ENCODE measurements around the gene ANXA9. TPM values are rescaled to one million over a fixed set of nuclear protein-coding genes. Genes with fewer than 3 reads are reported as not detected.

Gene ANXA9, protein sequence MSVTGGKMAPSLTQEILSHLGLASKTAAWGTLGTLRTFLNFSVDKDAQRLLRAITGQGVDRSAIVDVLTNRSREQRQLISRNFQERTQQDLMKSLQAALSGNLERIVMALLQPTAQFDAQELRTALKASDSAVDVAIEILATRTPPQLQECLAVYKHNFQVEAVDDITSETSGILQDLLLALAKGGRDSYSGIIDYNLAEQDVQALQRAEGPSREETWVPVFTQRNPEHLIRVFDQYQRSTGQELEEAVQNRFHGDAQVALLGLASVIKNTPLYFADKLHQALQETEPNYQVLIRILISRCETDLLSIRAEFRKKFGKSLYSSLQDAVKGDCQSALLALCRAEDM
- polyA plus RNA-seq, result 1 to 10 TPM in 1 of 4 donors, under 1 TPM in 2, not detected in 1; 0.43 to 5.8 (median 0.89) TPM
- long read RNA-seq, donor 1, result 0 reads
- long read RNA-seq, donor 2, partial matches to known transcripts, result 8 of 8 reads
- long read RNA-seq, donor 2, other reads (novel, unspliced or antisense), result 0 of 8 reads
- long read RNA-seq, donor 3, result 0 reads
- long read RNA-seq, donor 4, result 0 reads
- long read RNA-seq, donor 5, partial matches to known transcripts, result 14 of 14 reads
- long read RNA-seq, donor 5, other reads (novel, unspliced or antisense), result 0 of 14 reads
- long read RNA-seq, donor 6, result 0 reads
- long read RNA-seq, donor 7, result 0 reads
- long read RNA-seq, donor 8, result 0 reads
- long read RNA-seq, donor 9, partial matches to known transcripts, result 0 of 1 reads
- long read RNA-seq, donor 9, other reads (novel, unspliced or antisense), result 0 of 1 reads
- long read RNA-seq, donor 10, partial matches to known transcripts, result 0 of 1 reads
- long read RNA-seq, donor 10, other reads (novel, unspliced or antisense), result 0 of 1 reads

DNA sequence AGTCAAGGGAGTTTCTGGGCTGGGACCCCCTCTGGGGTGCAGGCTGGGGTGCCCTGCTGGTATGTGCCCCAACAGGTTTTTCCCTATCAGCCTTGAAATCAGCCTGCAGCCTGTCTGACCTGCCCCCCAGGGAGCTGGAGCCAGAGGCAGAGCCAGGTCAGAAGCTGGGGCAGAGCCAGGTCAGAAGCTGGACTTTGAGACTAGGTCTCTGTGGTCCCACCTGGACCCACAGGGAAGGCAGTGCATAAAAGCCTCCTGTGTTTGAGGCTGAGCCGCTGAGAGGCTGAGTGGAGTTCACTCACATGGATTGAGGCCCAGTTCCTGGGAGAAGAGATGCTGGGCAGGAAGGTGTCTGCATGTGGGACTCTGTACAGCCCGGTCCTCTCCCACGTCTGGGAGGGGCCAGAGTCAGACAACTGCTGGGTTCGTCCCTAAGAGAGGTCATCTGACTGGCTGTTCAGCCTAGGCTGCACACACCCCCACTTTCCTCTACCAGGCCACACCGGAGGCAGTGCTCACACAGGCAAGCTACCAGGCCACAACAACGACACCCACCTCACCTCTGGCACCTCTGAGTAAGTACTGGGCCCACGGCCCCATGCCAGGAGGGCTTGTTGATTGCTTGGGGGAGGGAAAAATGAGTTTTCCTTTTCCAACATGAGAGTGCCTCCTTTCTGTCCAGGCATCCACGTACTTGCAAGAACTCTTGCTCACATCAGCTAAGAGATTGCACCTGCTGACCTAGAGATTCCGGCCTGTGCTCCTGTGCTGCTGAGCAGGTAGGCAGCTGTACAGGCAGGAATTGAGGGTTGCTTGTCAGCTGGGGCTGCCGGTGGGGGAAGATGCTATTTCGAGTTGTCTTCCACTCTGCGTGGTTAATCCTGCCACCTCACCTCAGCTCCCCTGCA, at the start of gene ANXA9:
ANXA9 (plus strand) TSS at position 488 of the 908 bp plus-strand sequence. CDS start 814 bp downstream, outside the sequence.
- Histone ChIP-seq H3K4me1 (ENCODE audit: control insufficient read depth in 3 of 3, insufficient read depth in 2 of 3, low read depth in 1 of 3, low read length in 2 of 3) (peaks cover 0 to 45% (median 3%) of the 10 kb centered on the region in 3 donors), H3K27ac (ENCODE audit: low read depth in 1 of 3, low read length in 2 of 3) (peak within 1 kb of the TSS in 2 of 3 donors; percentile 4 to 67), H3K27me3 (ENCODE audit: control insufficient read depth in 3 of 3, insufficient read depth in 3 of 3, low read length in 3 of 3) (no peaks in the 10 kb centered on the region), H3K9me3 (ENCODE audit: control insufficient read depth in 2 of 2, insufficient read depth in 1 of 2, low read depth in 1 of 2, low read length in 1 of 2) (no peaks in the 10 kb centered on the region), H3K4me3 (ENCODE audit: low read depth in 1 of 3, low read length in 3 of 3) (no peak within 1 kb of the TSS), H3K36me3 (ENCODE audit: control insufficient read depth in 3 of 3, insufficient read depth in 2 of 3, low read depth in 1 of 3, low read length in 3 of 3) (peaks cover 0 to 9% (median 0%) of the 10 kb centered on the region in 3 donors)
- FAIRE-seq, result no peak
- DNase-seq, result peak; percentile 74 to 82
- 29 to 58% (median 39%) methylated on average over 12 of the region's 12 CpGs for WGBS, 3 donors

DNA sequence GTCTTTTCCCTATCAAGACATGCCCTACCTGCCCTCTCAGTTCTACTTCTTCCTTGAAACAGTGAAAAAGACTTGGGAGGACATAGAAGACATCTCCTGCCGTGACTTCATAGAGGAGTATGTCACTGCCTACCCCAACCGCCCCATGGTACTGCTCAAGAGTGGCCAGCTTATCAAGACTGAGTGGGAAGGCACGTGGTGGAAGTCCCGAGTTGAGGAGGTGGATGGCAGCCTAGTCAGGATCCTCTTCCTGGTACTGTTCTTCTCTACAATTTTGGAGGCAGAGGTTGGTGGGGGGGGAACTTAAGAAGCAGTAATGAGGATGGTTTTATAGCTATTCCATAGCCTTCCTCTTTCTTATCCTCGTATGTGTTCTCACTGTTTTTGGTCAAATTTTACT, 37.2 kb upstream of the ANXA9 start:
- WGBS, 3 donors, result 84 to 90% (median 89%) methylated on average over 5 of the region's 5 CpGs
- DNase-seq, result no peak
- no peaks in the 10 kb centered on the region for H3K9me3 ChIP-seq (ENCODE audit: control insufficient read depth in 2 of 2, insufficient read depth in 1 of 2, low read depth in 1 of 2, low read length in 1 of 2)
- no peaks in the 10 kb centered on the region for H3K4me1 ChIP-seq (ENCODE audit: control insufficient read depth in 3 of 3, insufficient read depth in 2 of 3, low read depth in 1 of 3, low read length in 2 of 3)
- no peaks in the 10 kb centered on the region for H3K27me3 ChIP-seq (ENCODE audit: control insufficient read depth in 3 of 3, insufficient read depth in 3 of 3, low read length in 3 of 3)
- no peak overlapping the region for H3K4me3 ChIP-seq (ENCODE audit: low read depth in 1 of 3, low read length in 3 of 3)
- FAIRE-seq, result no peak
- H3K27ac ChIP-seq (ENCODE audit: low read depth in 1 of 3, low read length in 2 of 3), result no peak overlapping the region
- peaks cover 28 to 65% (median 34%) of the 10 kb centered on the region in 3 donors for H3K36me3 ChIP-seq (ENCODE audit: control insufficient read depth in 3 of 3, insufficient read depth in 2 of 3, low read depth in 1 of 3, low read length in 3 of 3)

DNA sequence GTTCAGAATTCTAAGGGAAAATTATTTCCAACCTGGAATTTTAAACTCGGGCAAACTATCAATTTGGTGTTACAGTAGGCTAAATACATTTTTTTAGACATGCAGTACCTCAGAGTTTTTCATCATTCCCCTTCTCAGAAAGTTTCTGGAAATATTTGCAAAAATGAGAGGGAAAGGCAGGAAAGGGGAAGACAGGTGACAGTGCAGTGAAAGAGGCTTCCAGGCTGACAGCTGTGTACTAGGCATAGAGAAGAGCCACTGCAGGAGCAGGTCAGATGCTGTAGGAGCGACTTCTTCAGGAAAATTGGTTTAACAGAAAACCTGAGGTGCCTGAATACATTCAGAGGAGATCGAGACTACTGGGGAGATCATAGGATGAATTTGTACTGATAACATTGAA, 27.4 kb upstream of the ANXA9 start:
- DNase-seq, result no peak
- FAIRE-seq, result no peak
- 90 to 97% (median 91%) methylated on average over 3 of the region's 3 CpGs for WGBS, 3 donors
- Histone ChIP-seq H3K27ac (ENCODE audit: low read depth in 1 of 3, low read length in 2 of 3) (no peak overlapping the region), H3K9me3 (ENCODE audit: control insufficient read depth in 2 of 2, insufficient read depth in 1 of 2, low read depth in 1 of 2, low read length in 1 of 2) (no peaks in the 10 kb centered on the region), H3K4me1 (ENCODE audit: control insufficient read depth in 3 of 3, insufficient read depth in 2 of 3, low read depth in 1 of 3, low read length in 2 of 3) (no peaks in the 10 kb centered on the region), H3K36me3 (ENCODE audit: control insufficient read depth in 3 of 3, insufficient read depth in 2 of 3, low read depth in 1 of 3, low read length in 3 of 3) (peaks cover 22 to 69% (median 26%) of the 10 kb centered on the region in 3 donors), H3K4me3 (ENCODE audit: low read depth in 1 of 3, low read length in 3 of 3) (no peak overlapping the region), H3K27me3 (ENCODE audit: control insufficient read depth in 3 of 3, insufficient read depth in 3 of 3, low read length in 3 of 3) (no peaks in the 10 kb centered on the region)

DNA sequence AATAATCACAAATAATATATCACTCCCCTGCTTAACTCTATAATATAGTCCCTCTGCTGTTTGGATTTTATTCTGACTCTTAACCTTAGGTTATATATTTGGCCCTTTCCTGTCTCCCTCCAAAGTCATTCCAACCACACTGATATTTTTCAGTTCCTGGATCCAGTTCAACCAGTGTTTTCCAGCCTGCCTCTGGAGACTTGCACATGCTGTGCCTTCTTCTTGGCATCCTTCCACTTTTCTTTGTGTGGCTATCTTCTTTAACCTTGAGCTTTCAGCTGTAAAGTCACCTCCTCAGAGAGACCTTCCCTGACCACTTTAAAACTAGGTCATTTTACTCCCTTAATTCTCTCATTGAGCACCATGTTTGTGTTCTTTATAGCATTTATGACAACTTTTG, 26.8 kb upstream of the ANXA9 start:
- Histone ChIP-seq H3K27ac (ENCODE audit: low read depth in 1 of 3, low read length in 2 of 3) (no peak overlapping the region), H3K36me3 (ENCODE audit: control insufficient read depth in 3 of 3, insufficient read depth in 2 of 3, low read depth in 1 of 3, low read length in 3 of 3) (peaks cover 21 to 70% (median 23%) of the 10 kb centered on the region in 3 donors), H3K27me3 (ENCODE audit: control insufficient read depth in 3 of 3, insufficient read depth in 3 of 3, low read length in 3 of 3) (no peaks in the 10 kb centered on the region), H3K4me3 (ENCODE audit: low read depth in 1 of 3, low read length in 3 of 3) (no peak overlapping the region), H3K9me3 (ENCODE audit: control insufficient read depth in 2 of 2, insufficient read depth in 1 of 2, low read depth in 1 of 2, low read length in 1 of 2) (no peaks in the 10 kb centered on the region), H3K4me1 (ENCODE audit: control insufficient read depth in 3 of 3, insufficient read depth in 2 of 3, low read depth in 1 of 3, low read length in 2 of 3) (no peaks in the 10 kb centered on the region)
- FAIRE-seq, result no peak
- DNase-seq, result no peak

DNA sequence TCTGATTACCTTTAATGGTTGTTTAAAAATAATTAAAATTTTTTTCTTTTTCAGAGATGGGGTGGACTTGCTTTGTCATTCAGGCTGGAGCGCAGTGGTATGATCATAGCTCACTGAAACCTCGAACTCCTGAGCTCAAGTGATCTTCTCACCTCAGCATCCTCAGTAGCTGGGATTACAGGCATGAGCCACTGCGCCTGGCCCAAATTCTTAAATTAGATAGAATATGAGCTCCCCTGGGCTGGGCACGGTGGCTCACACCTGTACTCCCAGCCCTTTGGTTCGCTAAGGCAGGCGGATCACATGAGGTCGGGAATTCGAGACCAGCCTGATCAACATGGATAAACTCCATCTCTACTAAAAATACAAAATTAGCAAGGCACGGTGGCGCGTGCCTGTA, 24.4 kb upstream of the ANXA9 start:
- Histone ChIP-seq H3K4me3 (ENCODE audit: low read depth in 1 of 3, low read length in 3 of 3) (no peak overlapping the region), H3K9me3 (ENCODE audit: control insufficient read depth in 2 of 2, insufficient read depth in 1 of 2, low read depth in 1 of 2, low read length in 1 of 2) (no peaks in the 10 kb centered on the region), H3K36me3 (ENCODE audit: control insufficient read depth in 3 of 3, insufficient read depth in 2 of 3, low read depth in 1 of 3, low read length in 3 of 3) (peaks cover 12 to 71% (median 27%) of the 10 kb centered on the region in 3 donors), H3K27ac (ENCODE audit: low read depth in 1 of 3, low read length in 2 of 3) (no peak overlapping the region), H3K4me1 (ENCODE audit: control insufficient read depth in 3 of 3, insufficient read depth in 2 of 3, low read depth in 1 of 3, low read length in 2 of 3) (no peaks in the 10 kb centered on the region), H3K27me3 (ENCODE audit: control insufficient read depth in 3 of 3, insufficient read depth in 3 of 3, low read length in 3 of 3) (no peaks in the 10 kb centered on the region)
- no peak for DNase-seq
- FAIRE-seq, result no peak
- 97 to 99% (median 98%) methylated on average over 11 of the region's 11 CpGs for WGBS, 3 donors

DNA sequence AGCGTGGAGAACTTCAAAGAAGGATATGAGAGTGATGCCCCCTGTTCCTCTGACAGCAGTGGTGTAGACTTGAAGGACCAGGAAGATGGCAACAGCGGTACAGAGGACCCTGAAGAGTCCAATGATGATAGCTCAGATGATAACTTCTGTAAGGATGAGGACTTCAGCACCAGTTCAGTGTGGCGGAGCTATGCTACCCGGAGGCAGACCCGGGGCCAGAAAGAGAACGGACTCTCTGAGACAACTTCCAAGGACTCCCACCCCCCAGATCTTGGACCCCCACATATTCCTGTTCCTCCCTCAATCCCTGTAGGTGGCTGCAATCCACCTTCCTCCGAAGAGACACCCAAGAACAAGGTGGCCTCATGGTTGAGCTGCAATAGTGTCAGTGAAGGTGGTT, 21.4 kb upstream of the ANXA9 start:
- H3K9me3 ChIP-seq (ENCODE audit: control insufficient read depth in 2 of 2, insufficient read depth in 1 of 2, low read depth in 1 of 2, low read length in 1 of 2), result no peaks in the 10 kb centered on the region
- WGBS, 3 donors, result 97 to 99% (median 99%) methylated on average over 7 of the region's 7 CpGs
- DNase-seq (no peak), FAIRE-seq (no peak)
- no peaks in the 10 kb centered on the region for H3K4me1 ChIP-seq (ENCODE audit: control insufficient read depth in 3 of 3, insufficient read depth in 2 of 3, low read depth in 1 of 3, low read length in 2 of 3)
- H3K27ac ChIP-seq (ENCODE audit: low read depth in 1 of 3, low read length in 2 of 3), result no peak overlapping the region
- H3K36me3 ChIP-seq (ENCODE audit: control insufficient read depth in 3 of 3, insufficient read depth in 2 of 3, low read depth in 1 of 3, low read length in 3 of 3), result peaks cover 21 to 74% (median 31%) of the 10 kb centered on the region in 3 donors
- H3K27me3 ChIP-seq (ENCODE audit: control insufficient read depth in 3 of 3, insufficient read depth in 3 of 3, low read length in 3 of 3), result no peaks in the 10 kb centered on the region
- no peak overlapping the region for H3K4me3 ChIP-seq (ENCODE audit: low read depth in 1 of 3, low read length in 3 of 3)

DNA sequence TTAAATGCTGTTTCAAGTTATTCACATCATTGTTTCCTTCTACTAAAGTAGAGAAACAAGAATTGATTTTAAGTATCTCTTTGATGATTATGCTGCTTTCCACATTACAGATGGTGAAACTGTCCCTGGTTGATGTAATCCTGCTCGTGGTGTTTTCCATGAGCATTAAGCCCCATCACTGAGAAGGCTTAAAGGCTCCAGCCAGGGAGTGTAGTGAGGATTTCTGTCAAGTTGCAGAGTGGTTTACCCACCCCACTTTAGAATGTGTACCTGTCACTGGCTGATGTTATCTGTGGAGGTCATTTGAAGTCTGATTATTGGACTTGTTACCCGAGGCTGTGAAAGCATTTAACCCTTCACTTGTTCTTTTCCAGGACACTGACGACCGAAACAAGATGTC, 20.3 kb upstream of the ANXA9 start:
- H3K27ac ChIP-seq (ENCODE audit: low read depth in 1 of 3, low read length in 2 of 3), result no peak overlapping the region
- H3K4me1 ChIP-seq (ENCODE audit: control insufficient read depth in 3 of 3, insufficient read depth in 2 of 3, low read depth in 1 of 3, low read length in 2 of 3), result no peaks in the 10 kb centered on the region
- no peak for FAIRE-seq
- H3K27me3 ChIP-seq (ENCODE audit: control insufficient read depth in 3 of 3, insufficient read depth in 3 of 3, low read length in 3 of 3), result no peaks in the 10 kb centered on the region
- no peak for DNase-seq
- H3K4me3 ChIP-seq (ENCODE audit: low read depth in 1 of 3, low read length in 3 of 3), result no peak overlapping the region
- peaks cover 30 to 78% (median 31%) of the 10 kb centered on the region in 3 donors for H3K36me3 ChIP-seq (ENCODE audit: control insufficient read depth in 3 of 3, insufficient read depth in 2 of 3, low read depth in 1 of 3, low read length in 3 of 3)
- no peaks in the 10 kb centered on the region for H3K9me3 ChIP-seq (ENCODE audit: control insufficient read depth in 2 of 2, insufficient read depth in 1 of 2, low read depth in 1 of 2, low read length in 1 of 2)
- 64 to 66% (median 66%) methylated on average over 4 of the region's 4 CpGs for WGBS, 3 donors
